ENCODE data around the gene TIMM44.
A peak's percentile ranks its signal among the peaks of the same experiment; 100 is the strongest.
"Not testable (repeated sequence)": the region's sequence is repeated elsewhere in the genome, so short reads cannot be mapped to it uniquely, and the experiment has no call there.

TIMM44 gene

GRCh38 chr19:7926727-7927604 lies 16.5 kb downstream of the TIMM44 start:
- FAIRE-seq (no peak), DNase-seq (ENCODE audit: insufficient read length, low spot score) (no peak)

- FAIRE-seq (no peak), DNase-seq (ENCODE audit: insufficient read length, low spot score) (no peak)
Measured at GRCh38 chr19:7926021-7926726, 17.3 kb downstream of the TIMM44 start, which contains the start of gene CTXN1. Gene CTXN1, minus strand, starts transcription at chr19:7926135. Its CDS starts 597 bp downstream, at chr19:7925538.

- DNase-seq (ENCODE audit: insufficient read length, low spot score) (peak; percentile 91), FAIRE-seq (peak; percentile 91)
Measured at GRCh38 chr19:7925171-7925851, 18.2 kb downstream of the TIMM44 start.

- FAIRE-seq: no peak
- DNase-seq (ENCODE audit: insufficient read length, low spot score): no peak
Measured at GRCh38 chr19:7924651-7925170, 18.8 kb downstream of the TIMM44 start.

- DNase-seq (ENCODE audit: insufficient read length, low spot score) (no peak), FAIRE-seq (no peak)
Measured at GRCh38 chr19:7924241-7924640, 19.2 kb downstream of the TIMM44 start.

GRCh38 chr19:7923295-7924191 lies 19.9 kb downstream of the TIMM44 start:
- no peak for FAIRE-seq
- DNase-seq (ENCODE audit: insufficient read length, low spot score): no peak

- FAIRE-seq (no peak), DNase-seq (ENCODE audit: insufficient read length, low spot score) (no peak)
Measured at GRCh38 chr19:7922836-7923195, 20.6 kb downstream of the TIMM44 start.

- FAIRE-seq (no peak), DNase-seq (ENCODE audit: insufficient read length, low spot score) (no peak)
Measured at GRCh38 chr19:7921967-7922835, 21.3 kb downstream of the TIMM44 start.

- no peak for DNase-seq (ENCODE audit: insufficient read length, low spot score)
- no peak for FAIRE-seq
Measured at GRCh38 chr19:7921302-7921966, 22.0 kb downstream of the TIMM44 start.

GRCh38 chr19:7920519-7921301 lies 22.8 kb downstream of the TIMM44 start:
- peak; percentile 80 for DNase-seq (ENCODE audit: insufficient read length, low spot score)
- FAIRE-seq: peak; percentile 96

GRCh38 chr19:7919610-7920518 lies 23.6 kb downstream of the TIMM44 start, which contains the start of gene SNAPC2:
Gene SNAPC2, plus strand, starts transcription at chr19:7920338. Its CDS starts 29 bp downstream, at chr19:7920367.
- DNase-seq (ENCODE audit: insufficient read length, low spot score): peak; percentile 90
- no peak for FAIRE-seq

GRCh38 chr19:7918615-7919421 lies 24.6 kb downstream of the TIMM44 start:
- FAIRE-seq: no peak

GRCh38 chr19:7918062-7918614 lies 25.3 kb downstream of the TIMM44 start:
- not testable (repeated sequence) for FAIRE-seq; DNase-seq (ENCODE audit: insufficient read length, low spot score)

More at GRCh38 chr19:7918615-7919421, 24.6 kb downstream of the TIMM44 start:
- DNase-seq (ENCODE audit: insufficient read length, low spot score): no peak

- peak; percentile 51 for FAIRE-seq
- no peak for DNase-seq (ENCODE audit: insufficient read length, low spot score)
Measured at GRCh38 chr19:7917267-7918061, 26.0 kb downstream of the TIMM44 start.

- no peak for FAIRE-seq
- DNase-seq (ENCODE audit: insufficient read length, low spot score): no peak
Measured at GRCh38 chr19:7916955-7917266, 26.6 kb downstream of the TIMM44 start.

Data from HTR-8/SVneo (cell line).